Fibroblast of lung (primary cell): Measurements from ENCODE around the gene GFER. TPM values are rescaled to one million over a fixed set of nuclear protein-coding genes. Genes with fewer than 3 reads are reported as not detected.

Experiments used
- DNase-seq, 2 donors: peaks; one replicate each; pipeline versions ENCODE4 v3.0.0 to v3.0.0-alpha.2; 2010; ENCODE audit warnings: low read depth in 2 of 2
- H2AFZ ChIP-seq: 2 replicates; pipeline ENCODE4 v1.5.1; 2012; ENCODE audit warnings: low read length, control low read depth, inconsistent platforms
- H3K27ac ChIP-seq: 2 replicates; pipeline ENCODE4 v1.5.1; 2011; ENCODE audit warnings: low read length, control low read depth; ENCODE audit not compliant: insufficient read depth
- H3K27me3 ChIP-seq: 2 replicates; pipeline ENCODE4 v1.5.1; 2011; ENCODE audit warnings: mild to moderate bottlenecking, low read length; ENCODE audit not compliant: control insufficient read depth, insufficient read depth
- H3K36me3 ChIP-seq: 2 replicates; pipeline ENCODE4 v1.5.1; 2011; ENCODE audit warnings: low read length; ENCODE audit not compliant: control insufficient read depth, insufficient read depth
- H3K4me1 ChIP-seq: 2 replicates; pipeline ENCODE4 v1.5.1; 2011; ENCODE audit warnings: low read length; ENCODE audit not compliant: control insufficient read depth, insufficient read depth; ENCODE audit errors: extremely low read depth
- H3K4me2 ChIP-seq: 2 replicates; pipeline ENCODE4 v1.5.1; 2011; ENCODE audit warnings: low read length, control low read depth; ENCODE audit not compliant: insufficient read depth; ENCODE audit errors: extremely low read depth
- H3K4me3 ChIP-seq, 4 experiments: fragments of 200-600 bp in 1 of 4; sonication (generic) in 1 of 4; replicated peaks in 1 of 4; 2 replicates each; pipeline ENCODE4 v1.5.1; 2011 to 2016; ENCODE audit warnings: low read length in 4 of 4, low read depth in 3 of 4, mild to moderate bottlenecking in 3 of 4, control low read depth in 2 of 4, inconsistent platforms in 1 of 4, mixed read lengths in 1 of 4; ENCODE audit not compliant: insufficient read depth in 1 of 4; ENCODE audit errors: control extremely low read depth in 1 of 4
- H3K79me2 ChIP-seq: 2 replicates; pipeline ENCODE4 v1.5.1; 2012; ENCODE audit warnings: mild to moderate bottlenecking, low read length, inconsistent platforms; ENCODE audit not compliant: control insufficient read depth, insufficient read depth
- H3K9ac ChIP-seq: 2 replicates; pipeline ENCODE4 v1.5.1; 2011; ENCODE audit warnings: mild to moderate bottlenecking, low read length, control low read depth; ENCODE audit not compliant: insufficient read depth
- H3K9me3 ChIP-seq: 2 replicates; pipeline ENCODE4 v1.5.1; 2012; ENCODE audit warnings: low read depth, low read length; ENCODE audit not compliant: control insufficient read depth, insufficient read depth
- H4K20me1 ChIP-seq: 2 replicates; pipeline ENCODE4 v1.5.1; 2011; ENCODE audit warnings: low read length; ENCODE audit not compliant: control insufficient read depth, insufficient read depth; ENCODE audit errors: extremely low read depth
- EZH2 ChIP-seq: IDR thresholded peaks from 2 replicates; pipeline ENCODE4 v1.5.1; 2012; ENCODE audit warnings: low read length, control low read depth, mild to moderate bottlenecking; ENCODE audit errors: missing control alignments
- polyA plus RNA-seq, 2 donors: library from polyadenylated mRNA; depleted of rRNA in 1 of 2; stranded (reverse) in 1 of 2; unstranded in 1 of 2; fragments of >200 nt; gene quantifications; 2 replicates each; pipeline ENCODE4 v1.2.1, GENCODE V29; 2011 to 2012; ENCODE audit warnings: missing spikeins in 1 of 2
- total RNA-seq: library from RNA; depleted of rRNA; stranded (reverse); fragments of >200 nt; gene quantifications from 2 replicates; pipeline ENCODE4 v1.2.1, GENCODE V29; 2014
- TF ChIP-seq, protein P1 (sequence below), 2 donors: IDR thresholded peaks in 1 of 2; conservative IDR thresholded peaks in 1 of 2; 1 replicate in 1 of 2; 2 replicates in 1 of 2; pipeline ENCODE4 v1.5.1; 2011 to 2012; ENCODE audit warnings: low read length in 2 of 2, control low read depth in 1 of 2, inconsistent platforms in 1 of 2, low read depth in 1 of 2, mild to moderate bottlenecking in 1 of 2

GFER gene
- total and polyA plus RNA-seq, 2 donors (not counting 1 experiment from before 2014, with no cell fraction given), result 7.5 to 13.2 TPM

DNA sequence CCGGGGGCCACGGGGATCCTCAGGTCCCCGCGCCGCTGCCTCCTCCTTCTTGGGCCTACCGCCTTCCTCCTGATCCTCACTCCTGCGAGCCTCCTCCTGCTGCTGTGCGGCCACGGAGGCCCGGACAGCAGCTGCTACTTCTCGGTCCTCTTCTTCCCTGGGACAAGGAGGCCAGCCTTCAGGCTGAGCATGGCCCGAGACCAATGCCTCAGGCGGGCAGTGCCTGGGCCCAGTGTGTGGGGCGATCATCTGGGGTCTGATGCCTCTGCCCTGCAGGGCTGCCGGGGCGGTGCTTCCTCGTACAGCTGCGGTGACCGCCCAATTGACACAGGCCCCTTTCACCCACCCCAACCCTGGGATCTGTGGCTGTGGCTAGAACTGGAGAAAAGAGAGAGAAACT lies 17.0 kb downstream of the GFER start:
- no peak for TF ChIP-seq EZH2
- Histone ChIP-seq H3K4me2 (no peak overlapping the region), H3K79me2 (peaks cover 34% of the 10 kb centered on the region), H3K36me3 (peaks cover 46% of the 10 kb centered on the region), H3K9me3 (no peaks in the 10 kb centered on the region), H4K20me1 (no peaks in the 10 kb centered on the region), H3K27me3 (no peaks in the 10 kb centered on the region), H2AFZ (no peak overlapping the region), H3K27ac (no peak overlapping the region), H3K4me1 (peaks cover 14% of the 10 kb centered on the region), H3K9ac (no peak overlapping the region), H3K4me3 (no peak overlapping the region)
- DNase-seq, result no peak

DNA sequence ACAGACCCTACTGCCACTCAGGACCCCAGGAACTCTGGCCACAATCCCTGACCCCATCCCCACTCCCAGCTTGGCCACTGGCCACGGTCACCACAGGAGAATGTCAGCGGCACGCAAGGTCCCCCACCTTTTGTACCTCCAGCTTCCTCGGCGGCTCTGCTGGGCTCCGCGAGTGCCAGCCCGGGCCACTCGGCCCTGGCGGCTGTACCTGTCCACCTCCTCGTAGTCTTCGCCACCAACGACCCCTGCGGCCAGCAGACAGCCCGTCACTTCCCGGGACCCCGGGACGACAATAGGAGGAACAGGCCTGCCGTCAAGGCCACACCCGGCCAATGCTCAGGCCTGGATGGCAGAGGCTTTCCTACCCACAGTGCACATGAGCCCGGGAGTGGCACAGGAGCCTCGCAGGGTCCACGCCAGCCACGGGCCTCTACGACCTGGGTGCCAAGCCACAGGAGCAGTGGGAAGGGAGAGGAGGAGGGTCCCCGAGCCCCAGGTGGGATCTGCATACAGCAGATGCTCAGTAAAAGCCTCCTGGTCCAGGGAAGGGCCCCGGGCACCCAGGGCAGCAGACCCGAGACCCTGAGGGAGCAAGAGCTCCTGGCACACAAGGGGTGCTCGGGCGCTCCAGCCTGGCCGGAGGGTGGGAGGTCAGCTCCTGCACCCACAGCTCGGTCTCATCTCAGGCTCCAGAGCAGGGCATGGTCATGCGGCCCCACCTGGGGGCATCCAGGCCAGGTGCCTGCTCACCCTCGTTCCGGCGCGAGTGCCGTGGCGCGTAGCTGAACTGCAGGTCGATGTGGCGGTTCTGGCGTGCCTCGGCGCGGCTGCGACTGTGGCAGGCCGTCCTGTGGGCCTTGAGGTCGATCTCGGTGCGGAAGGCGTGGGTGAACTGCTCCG lies 17.7 kb downstream of the GFER start:
- Histone ChIP-seq H3K4me2 (no peak overlapping the region), H4K20me1 (no peaks in the 10 kb centered on the region), H3K4me1 (peaks cover 15% of the 10 kb centered on the region), H3K36me3 (peaks cover 47% of the 10 kb centered on the region), H3K27ac (no peak overlapping the region), H3K79me2 (peaks cover 41% of the 10 kb centered on the region), H3K27me3 (no peaks in the 10 kb centered on the region), H3K9me3 (no peaks in the 10 kb centered on the region), H3K9ac (no peak overlapping the region), H3K4me3 (no peak overlapping the region), H2AFZ (no peak overlapping the region)
- TF ChIP-seq EZH2, result no peak
- TF ChIP-seq, protein P1, sequence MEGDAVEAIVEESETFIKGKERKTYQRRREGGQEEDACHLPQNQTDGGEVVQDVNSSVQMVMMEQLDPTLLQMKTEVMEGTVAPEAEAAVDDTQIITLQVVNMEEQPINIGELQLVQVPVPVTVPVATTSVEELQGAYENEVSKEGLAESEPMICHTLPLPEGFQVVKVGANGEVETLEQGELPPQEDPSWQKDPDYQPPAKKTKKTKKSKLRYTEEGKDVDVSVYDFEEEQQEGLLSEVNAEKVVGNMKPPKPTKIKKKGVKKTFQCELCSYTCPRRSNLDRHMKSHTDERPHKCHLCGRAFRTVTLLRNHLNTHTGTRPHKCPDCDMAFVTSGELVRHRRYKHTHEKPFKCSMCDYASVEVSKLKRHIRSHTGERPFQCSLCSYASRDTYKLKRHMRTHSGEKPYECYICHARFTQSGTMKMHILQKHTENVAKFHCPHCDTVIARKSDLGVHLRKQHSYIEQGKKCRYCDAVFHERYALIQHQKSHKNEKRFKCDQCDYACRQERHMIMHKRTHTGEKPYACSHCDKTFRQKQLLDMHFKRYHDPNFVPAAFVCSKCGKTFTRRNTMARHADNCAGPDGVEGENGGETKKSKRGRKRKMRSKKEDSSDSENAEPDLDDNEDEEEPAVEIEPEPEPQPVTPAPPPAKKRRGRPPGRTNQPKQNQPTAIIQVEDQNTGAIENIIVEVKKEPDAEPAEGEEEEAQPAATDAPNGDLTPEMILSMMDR (conservative IDR thresholded peaks at IDR 0.05 in 1 of 2, IDR thresholded peaks at IDR 0.05 in 1 of 2; ENCODE audit: low read depth in 1 of 2, low read length in 2 of 2), result no peak
- DNase-seq, result no peak

DNA sequence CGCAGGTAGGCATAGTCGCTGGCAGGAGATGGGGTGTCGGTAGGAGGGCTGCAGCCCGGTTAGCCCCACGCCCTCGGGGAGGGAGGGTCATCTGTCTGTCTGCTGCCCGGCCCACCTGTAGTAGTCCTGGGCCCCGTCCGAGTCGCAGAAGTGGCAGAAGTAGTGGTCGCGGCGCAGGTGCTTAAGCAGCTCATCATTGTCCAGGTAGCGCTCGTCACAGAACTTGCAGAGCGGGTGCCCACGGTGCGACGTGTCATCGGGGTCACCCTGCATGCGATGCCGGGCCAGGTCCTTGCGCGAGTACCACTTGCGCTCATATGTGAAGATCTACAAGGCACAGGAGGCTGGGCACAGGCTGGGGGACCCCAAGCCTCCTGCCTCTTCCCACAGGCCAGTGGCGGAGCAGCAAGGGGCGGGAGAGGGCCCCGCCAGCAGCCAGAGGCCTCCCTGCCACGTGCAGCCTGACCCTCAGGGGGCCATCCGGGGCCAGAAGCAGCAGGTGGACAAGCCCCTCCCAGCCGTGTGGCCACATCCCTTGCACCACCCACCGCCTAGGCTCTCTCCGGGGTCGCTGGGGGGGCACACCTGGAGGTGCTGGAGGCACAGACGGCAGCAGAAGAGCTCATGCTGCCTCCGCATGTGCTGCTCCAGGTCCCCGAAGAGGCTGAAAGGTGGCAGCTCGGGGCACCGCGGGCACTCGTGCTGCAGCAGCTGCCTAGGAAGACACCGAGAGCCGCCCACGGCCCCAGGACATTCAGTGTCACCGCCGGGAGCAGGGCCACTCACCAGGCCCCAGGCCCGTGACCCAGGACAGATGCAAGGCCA lies 18.6 kb downstream of the GFER start:
- Histone ChIP-seq H3K36me3 (peaks cover 47% of the 10 kb centered on the region), H3K4me3 (no peak overlapping the region), H3K79me2 (peaks cover 50% of the 10 kb centered on the region)

More for the DNA sequence above, 18.6 kb downstream of the GFER start:
- H3K9me3 ChIP-seq, result no peaks in the 10 kb centered on the region
- no peak overlapping the region for H3K27ac ChIP-seq
- H3K9ac ChIP-seq, result no peak overlapping the region
- TF ChIP-seq EZH2, result no peak
- TF ChIP-seq, protein P1 (conservative IDR thresholded peaks at IDR 0.05 in 1 of 2, IDR thresholded peaks at IDR 0.05 in 1 of 2; ENCODE audit: low read depth in 1 of 2, low read length in 2 of 2), result no peak
- H3K27me3 ChIP-seq, result no peaks in the 10 kb centered on the region
- H4K20me1 ChIP-seq, result no peaks in the 10 kb centered on the region
- no peak for DNase-seq
- no peak overlapping the region for H2AFZ ChIP-seq
- H3K4me1 ChIP-seq, result peaks cover 16% of the 10 kb centered on the region
- no peak overlapping the region for H3K4me2 ChIP-seq
